Fibroblast of mammary gland (primary cell): ENCODE data around the gene PTGES3.

Experiments
- DNase-seq: peaks from one replicate; pipeline ENCODE4 v3.0.0-alpha.2; 2010; ENCODE audit warnings: low read depth
- H3K4me3 ChIP-seq: 2 replicates; pipeline ENCODE4 v1.5.1; 2011; ENCODE audit warnings: low read depth, mild to moderate bottlenecking, low read length, moderate library complexity; ENCODE audit not compliant: control insufficient read depth
- TF ChIP-seq, protein P1 (sequence below): conservative IDR thresholded peaks from 2 replicates; pipeline ENCODE4 v1.5.1; 2011; ENCODE audit warnings: low read depth, low read length, inconsistent platforms; ENCODE audit not compliant: control insufficient read depth, insufficient read depth

PTGES3 gene

DNA sequence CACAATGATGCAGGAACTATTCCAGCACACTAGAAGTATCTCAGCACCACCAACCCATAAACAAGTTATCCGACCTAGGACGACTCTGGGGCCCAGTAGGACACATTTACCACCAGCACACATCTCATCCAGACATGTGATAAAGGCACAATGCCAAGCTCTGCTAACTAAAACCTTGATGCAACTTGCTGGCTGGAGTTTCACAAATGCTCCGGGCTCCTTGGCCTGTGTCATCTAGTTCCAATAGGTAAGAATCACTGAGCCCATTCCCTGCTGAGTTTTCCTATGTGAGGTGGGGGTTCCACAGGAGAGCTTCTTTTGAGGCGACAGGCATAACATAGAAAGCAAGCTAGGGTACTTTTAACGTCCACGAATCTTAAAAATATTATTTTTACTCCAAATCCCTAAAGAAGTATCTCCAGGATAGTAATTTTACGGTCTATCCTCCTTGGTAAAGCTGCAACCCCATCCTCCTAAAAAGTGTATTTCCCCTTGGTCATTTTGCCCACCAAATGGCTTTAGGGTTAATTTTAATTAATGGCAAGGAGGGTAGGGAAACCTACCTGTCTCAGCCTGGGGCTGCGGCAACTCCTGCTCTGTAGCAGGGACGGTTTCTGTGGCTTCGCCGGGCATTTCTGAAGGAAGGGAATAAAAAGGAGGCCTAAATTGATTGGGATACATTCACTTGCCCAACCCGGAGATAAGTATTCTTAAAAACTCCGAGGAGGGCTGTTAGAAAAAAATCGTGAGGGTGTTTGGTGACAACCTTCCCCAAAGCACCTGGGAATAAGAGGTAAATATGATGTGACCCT, 36.0 kb upstream of the PTGES3 start:
- peak overlapping the region; percentile 100 for H3K4me3 ChIP-seq
- TF ChIP-seq, protein P1, sequence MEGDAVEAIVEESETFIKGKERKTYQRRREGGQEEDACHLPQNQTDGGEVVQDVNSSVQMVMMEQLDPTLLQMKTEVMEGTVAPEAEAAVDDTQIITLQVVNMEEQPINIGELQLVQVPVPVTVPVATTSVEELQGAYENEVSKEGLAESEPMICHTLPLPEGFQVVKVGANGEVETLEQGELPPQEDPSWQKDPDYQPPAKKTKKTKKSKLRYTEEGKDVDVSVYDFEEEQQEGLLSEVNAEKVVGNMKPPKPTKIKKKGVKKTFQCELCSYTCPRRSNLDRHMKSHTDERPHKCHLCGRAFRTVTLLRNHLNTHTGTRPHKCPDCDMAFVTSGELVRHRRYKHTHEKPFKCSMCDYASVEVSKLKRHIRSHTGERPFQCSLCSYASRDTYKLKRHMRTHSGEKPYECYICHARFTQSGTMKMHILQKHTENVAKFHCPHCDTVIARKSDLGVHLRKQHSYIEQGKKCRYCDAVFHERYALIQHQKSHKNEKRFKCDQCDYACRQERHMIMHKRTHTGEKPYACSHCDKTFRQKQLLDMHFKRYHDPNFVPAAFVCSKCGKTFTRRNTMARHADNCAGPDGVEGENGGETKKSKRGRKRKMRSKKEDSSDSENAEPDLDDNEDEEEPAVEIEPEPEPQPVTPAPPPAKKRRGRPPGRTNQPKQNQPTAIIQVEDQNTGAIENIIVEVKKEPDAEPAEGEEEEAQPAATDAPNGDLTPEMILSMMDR, result no peak
- peak; percentile 91 for DNase-seq

DNA sequence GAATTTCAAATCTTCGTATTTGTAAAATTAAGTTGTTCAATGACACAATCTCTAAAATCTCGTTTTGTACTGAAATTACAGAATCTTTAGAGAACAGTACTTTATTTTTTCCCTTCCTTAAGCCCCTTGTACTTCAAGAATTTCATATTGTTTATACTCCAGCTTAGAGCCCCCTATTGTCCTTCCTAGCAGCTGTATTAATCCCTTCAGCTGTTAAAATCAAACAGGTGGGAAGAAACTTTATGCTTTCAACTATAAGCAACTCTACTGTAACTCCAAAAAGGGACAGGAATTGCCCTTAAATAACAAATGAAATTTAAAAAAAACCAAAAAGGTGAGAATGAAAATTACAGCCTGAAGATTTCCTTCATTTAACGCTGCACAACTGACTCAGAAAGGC, 35.3 kb upstream of the PTGES3 start:
- peak overlapping the region; percentile 100 for H3K4me3 ChIP-seq
- DNase-seq, result no peak
- TF ChIP-seq, protein P1, result no peak

DNA sequence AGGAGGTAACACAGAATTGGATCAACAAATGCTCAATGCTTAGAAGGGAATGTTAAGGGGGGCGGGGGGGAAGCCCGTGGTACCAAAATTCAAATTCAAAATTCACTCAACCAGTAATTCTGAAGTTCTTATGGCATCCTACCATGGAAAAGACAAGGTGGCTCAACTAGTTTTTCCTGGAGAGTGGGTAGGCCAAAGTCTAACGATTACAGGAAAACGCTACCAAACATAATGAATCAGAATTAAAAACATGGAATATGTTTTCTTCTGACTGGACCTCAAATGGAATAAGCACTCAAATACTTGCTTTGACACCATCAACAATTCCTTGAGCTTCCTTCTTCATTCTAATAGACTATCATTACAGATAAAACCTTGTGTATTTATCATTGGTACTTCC, 34.7 kb upstream of the PTGES3 start:
- TF ChIP-seq, protein P1, result no peak
- no peak for DNase-seq
- peak overlapping the region; percentile 100 for H3K4me3 ChIP-seq

DNA sequence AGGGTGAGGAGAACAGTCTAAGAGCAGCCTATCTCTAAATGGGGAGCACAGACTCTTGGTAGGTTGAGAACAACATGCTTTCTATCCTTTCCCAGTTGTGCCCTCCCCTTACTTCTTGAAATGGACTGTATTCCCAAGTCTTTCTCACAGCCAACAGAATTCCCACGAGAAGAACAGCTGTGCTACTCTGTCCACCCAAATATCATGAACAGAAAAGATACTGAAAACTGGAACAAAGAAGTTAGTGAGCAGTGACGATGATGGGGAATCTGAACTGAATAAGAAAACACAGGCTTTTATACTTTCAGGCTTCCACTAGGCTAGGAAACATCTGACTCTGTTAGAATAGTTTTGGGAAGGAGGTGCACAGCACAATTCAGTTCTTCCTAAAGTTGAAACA, 33.6 kb upstream of the PTGES3 start:
- no peak overlapping the region for H3K4me3 ChIP-seq
- TF ChIP-seq, protein P1, result no peak
- no peak for DNase-seq

DNA sequence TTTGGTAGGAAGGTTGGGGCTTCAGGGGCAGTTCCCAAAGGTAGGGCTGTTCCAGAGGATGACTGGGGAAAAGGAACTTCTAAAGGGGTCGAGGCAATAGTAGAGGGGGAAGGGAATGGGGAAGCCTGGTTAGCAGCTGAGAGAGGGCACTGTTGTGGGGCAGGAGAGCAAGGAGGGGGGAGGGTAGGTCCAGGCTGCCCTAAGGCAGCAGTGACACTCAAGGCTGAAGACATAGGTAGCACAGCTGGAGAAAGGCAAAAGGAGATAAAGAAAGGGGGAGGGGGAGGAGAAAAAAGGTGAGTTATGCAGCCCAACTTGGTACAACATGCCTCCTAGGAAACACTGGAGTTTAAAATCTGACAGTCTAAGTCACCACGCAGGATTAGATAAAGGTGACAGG, 33.1 kb upstream of the PTGES3 start:
- DNase-seq, result no peak
- TF ChIP-seq, protein P1, result no peak

DNA sequence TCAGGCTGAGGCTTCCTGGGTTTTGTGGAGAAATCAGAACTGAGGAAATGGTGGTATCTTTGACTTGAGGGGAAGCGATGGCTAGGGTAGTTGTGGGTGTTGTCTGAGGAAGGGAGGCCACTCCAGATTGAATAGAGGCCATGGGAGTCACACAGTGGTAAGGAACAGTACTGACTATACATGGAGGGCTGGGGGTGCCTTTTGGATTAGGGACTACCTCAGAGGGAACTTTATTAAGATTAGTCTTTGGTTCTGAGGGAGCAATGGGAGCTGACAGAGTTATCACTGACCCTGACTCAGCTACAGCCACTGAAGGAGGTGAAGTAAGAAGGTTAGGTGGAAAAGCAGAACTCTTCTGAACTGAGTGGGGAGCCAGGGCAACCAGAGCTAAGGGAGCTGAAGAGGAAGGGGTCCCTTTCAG, 32.7 kb upstream of the PTGES3 start:
- TF ChIP-seq, protein P1, result no peak
- no peak overlapping the region for H3K4me3 ChIP-seq
- no peak for DNase-seq

More for the DNA sequence above, 33.1 kb upstream of the PTGES3 start:
- no peak overlapping the region for H3K4me3 ChIP-seq
